ENCODE results near the gene ELOVL6. TPM values are rescaled to one million over a fixed set of nuclear protein-coding genes. Genes with fewer than 3 reads are reported as not detected.

ELOVL6 gene
- total and polyA plus RNA-seq, 7 donors, result 1.2 to 43.6 (median 4.7) TPM

DNA sequence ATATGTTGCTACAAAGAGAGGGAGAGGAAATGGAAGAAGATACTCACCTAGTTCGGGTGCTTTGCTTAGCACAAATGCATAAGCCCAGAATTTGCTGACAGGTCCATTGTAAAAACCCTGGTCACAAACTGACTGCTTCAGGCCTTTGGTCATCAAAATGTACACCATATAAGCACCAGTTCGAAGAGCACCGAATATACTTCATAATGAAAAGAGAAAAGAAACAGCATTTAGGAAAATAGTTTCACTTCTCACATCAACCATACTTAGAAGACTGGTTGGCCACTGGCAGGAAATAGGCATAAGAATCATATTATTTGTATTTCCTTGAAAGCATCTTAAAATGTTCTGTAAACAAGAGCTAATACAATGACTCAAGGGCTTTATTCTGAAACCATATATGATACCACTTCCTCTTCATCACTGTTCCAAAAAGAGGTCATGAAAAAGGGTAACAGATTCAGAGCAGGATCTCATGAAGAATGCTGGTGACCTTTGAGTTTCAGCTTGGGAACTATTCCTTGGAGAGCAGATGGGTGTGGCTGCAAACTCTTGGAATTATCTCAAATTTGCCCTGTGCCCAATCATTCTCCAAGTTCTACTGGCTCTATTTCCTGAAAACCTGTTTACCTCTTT, 138.7 kb downstream of the ELOVL6 start:
- Histone ChIP-seq H3K4me3 (no peak overlapping the region), H3K4me1 (no peaks in the 10 kb centered on the region), H3K27me3 (no peaks in the 10 kb centered on the region), H3K36me3 (no peaks in the 10 kb centered on the region), H3K9me3 (no peaks in the 10 kb centered on the region), H3K27ac (no peak overlapping the region)
- intact Hi-C loops (cut with DNase I), result no loop called here
- 62 to 65% methylated on average over 3 of the region's 3 CpGs for WGBS, 2 donors
- no peak for DNase-seq
- no peak for TF ChIP-seq EP300 (IDR thresholded peaks at IDR 0.05)
- TF ChIP-seq POLR2A (IDR thresholded peaks at IDR 0.05), result no peak
- TF ChIP-seq POLR2AphosphoS5 (IDR thresholded peaks at IDR 0.05), result no peak
- TF ChIP-seq, protein P1, sequence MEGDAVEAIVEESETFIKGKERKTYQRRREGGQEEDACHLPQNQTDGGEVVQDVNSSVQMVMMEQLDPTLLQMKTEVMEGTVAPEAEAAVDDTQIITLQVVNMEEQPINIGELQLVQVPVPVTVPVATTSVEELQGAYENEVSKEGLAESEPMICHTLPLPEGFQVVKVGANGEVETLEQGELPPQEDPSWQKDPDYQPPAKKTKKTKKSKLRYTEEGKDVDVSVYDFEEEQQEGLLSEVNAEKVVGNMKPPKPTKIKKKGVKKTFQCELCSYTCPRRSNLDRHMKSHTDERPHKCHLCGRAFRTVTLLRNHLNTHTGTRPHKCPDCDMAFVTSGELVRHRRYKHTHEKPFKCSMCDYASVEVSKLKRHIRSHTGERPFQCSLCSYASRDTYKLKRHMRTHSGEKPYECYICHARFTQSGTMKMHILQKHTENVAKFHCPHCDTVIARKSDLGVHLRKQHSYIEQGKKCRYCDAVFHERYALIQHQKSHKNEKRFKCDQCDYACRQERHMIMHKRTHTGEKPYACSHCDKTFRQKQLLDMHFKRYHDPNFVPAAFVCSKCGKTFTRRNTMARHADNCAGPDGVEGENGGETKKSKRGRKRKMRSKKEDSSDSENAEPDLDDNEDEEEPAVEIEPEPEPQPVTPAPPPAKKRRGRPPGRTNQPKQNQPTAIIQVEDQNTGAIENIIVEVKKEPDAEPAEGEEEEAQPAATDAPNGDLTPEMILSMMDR (IDR thresholded peaks at IDR 0.05), result no peak

DNA sequence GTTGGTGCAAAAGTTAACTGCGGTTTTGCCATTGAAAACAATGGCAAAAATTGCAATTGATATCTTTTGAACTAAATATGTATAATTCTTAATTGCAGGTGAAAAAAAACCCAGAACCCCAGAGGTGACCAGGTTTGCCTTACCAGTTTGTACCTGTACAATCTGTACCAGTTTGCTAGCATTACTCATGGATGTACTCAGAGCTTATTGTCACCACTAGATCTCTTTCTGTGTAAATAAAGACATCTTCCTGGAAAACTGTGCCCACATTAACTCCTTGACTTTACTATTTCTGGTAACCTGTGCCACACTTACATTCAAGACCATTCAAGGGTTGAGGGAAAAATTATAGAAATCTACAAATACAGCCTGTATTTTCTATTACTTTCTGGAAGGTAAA, 139.7 kb downstream of the ELOVL6 start:
- no peaks in the 10 kb centered on the region for H3K36me3 ChIP-seq
- TF ChIP-seq, protein P1 (IDR thresholded peaks at IDR 0.05), result no peak
- TF ChIP-seq EP300 (IDR thresholded peaks at IDR 0.05), result no peak
- TF ChIP-seq POLR2AphosphoS5 (IDR thresholded peaks at IDR 0.05), result no peak
- no peak for TF ChIP-seq POLR2A (IDR thresholded peaks at IDR 0.05)
- intact Hi-C loops (cut with DNase I), result no loop called here
- DNase-seq, result no peak
- H3K4me1 ChIP-seq, result no peaks in the 10 kb centered on the region
- 100% methylated on average over 1 of the region's 1 CpG for WGBS, 2 donors
- no peak overlapping the region for H3K27ac ChIP-seq
- no peak overlapping the region for H3K4me3 ChIP-seq
- H3K9me3 ChIP-seq, result no peaks in the 10 kb centered on the region
- no peaks in the 10 kb centered on the region for H3K27me3 ChIP-seq

DNA sequence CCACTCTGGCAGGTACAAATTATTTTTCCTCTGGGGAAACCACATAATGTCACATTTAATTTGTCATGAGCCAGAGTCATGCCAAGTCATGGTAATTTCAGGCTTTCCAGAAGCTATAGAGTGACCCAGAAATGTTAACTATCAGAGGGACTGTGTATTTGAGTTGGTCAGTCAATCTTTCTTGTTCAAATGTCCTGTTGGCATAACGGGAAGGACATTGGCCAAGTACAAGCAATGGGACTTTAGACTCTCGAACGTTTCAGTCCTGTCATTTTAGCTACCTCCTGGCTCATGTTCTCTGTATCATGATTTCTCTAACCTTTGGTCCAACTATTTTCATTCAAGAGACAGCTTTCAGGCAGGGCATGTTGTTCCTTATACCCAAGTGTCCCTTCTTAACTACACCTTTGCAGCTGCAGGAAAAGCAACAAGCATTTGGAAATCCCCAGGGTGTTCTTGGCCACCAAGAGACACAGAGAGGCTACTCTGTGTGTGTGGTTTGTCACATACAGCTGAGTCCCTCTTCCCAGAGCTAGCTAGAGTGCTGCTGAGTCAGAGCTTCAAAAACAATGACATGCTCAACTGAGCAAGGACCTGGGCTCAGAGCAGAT, 143.2 kb downstream of the ELOVL6 start:
- Histone ChIP-seq H3K4me3 (no peak overlapping the region), H3K4me1 (no peaks in the 10 kb centered on the region), H3K27ac (no peak overlapping the region), H3K9me3 (no peaks in the 10 kb centered on the region), H3K27me3 (no peaks in the 10 kb centered on the region), H3K36me3 (no peaks in the 10 kb centered on the region)
- TF ChIP-seq, protein P1 (IDR thresholded peaks at IDR 0.05), result no peak
- no peak for TF ChIP-seq POLR2A (IDR thresholded peaks at IDR 0.05)
- TF ChIP-seq EP300 (IDR thresholded peaks at IDR 0.05), result no peak
- TF ChIP-seq POLR2AphosphoS5 (IDR thresholded peaks at IDR 0.05), result no peak
- intact Hi-C loops (cut with DNase I), result no loop called here
- 24 to 64% methylated on average over 3 of the region's 3 CpGs for WGBS, 2 donors
- no peak for DNase-seq

DNA sequence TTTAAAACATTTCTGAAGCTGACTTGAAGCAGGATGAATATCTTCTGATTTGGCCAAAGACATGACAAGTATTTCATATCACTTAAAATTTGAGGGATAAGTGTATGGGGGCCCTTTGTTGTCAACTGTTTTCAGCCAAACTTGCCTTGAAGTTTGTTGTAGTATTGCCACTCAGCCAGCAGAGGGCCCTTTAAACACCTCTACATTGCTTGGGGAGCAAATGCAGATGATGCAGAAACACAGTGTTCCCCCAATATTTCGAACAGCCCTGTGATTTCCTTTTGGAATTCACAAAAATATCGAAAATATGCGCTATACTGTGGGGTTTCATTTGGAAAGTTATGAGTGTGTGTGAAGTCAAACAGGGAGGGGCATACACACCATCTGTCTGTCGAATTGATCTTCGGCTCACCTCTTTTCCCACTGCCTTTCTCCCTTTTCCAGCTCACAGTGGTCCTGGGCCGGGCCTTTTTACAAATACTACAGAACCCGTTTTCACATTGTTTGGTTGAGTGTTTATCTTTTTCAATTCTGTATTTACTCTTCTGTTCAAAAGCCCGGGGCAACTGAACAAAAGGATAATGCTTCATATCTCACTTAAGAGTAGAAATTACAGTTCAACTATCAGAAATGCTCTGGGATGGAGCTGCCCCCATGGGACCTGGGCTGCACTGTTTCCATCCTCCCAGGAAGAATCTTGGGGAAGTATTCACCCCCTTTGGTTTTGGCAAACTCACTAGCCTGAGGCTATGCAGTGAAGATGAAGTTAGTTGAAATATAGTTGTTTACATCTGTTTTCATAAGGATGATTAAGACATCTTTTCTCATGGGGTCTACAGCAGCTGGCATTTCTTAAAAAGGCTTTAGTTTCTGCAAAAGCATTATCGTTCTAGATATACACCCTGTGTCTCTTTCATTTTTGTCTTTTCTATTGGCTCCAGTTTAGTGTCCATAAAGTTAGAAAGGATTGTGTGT, 148.2 kb downstream of the ELOVL6 start:
- Histone ChIP-seq H3K27me3 (no peaks in the 10 kb centered on the region), H3K36me3 (no peaks in the 10 kb centered on the region), H3K9me3 (no peaks in the 10 kb centered on the region), H3K4me1 (no peaks in the 10 kb centered on the region), H3K27ac (no peak overlapping the region), H3K4me3 (no peak overlapping the region)
- intact Hi-C loops (cut with DNase I), result loop anchor here (5.0 kb wide), 3 partner anchors 147 to 462 kb away; partner anchors contain the start of gene ELOVL6
- TF ChIP-seq EP300 (IDR thresholded peaks at IDR 0.05) (no peak), POLR2A (IDR thresholded peaks at IDR 0.05) (no peak), POLR2AphosphoS5 (IDR thresholded peaks at IDR 0.05) (no peak)
- TF ChIP-seq, protein P1 (IDR thresholded peaks at IDR 0.05), result peak; percentile 40 to 71 (median 56)
- DNase-seq, result no peak
- WGBS, 2 donors, result 58 to 64% methylated on average over 9 of the region's 9 CpGs
